NCI-H1436 (cell line): Measurements from ENCODE around the gene ABHD4.
"Not testable (repeated sequence)": the region's sequence is repeated elsewhere in the genome, so short reads cannot be mapped to it uniquely, and the experiment has no call there.

Experiments
- DNase-seq: peaks from one replicate; lab custom pipeline; 2025; lab: John Stamatoyannopoulos, UW

Gene ABHD4

GRCh38 chr14:22589096-22589839 lies 8.8 kb upstream of the ABHD4 start, which contains the start of gene DAD1:
Gene DAD1 (minus strand): TSS chr14:22589224. CDS start chr14:22589157, 67 bp downstream.
- DNase-seq, result peak; percentile 97

GRCh38 chr14:22593189-22593588 lies 4.9 kb upstream of the ABHD4 start:
- no peak for DNase-seq

DNA sequence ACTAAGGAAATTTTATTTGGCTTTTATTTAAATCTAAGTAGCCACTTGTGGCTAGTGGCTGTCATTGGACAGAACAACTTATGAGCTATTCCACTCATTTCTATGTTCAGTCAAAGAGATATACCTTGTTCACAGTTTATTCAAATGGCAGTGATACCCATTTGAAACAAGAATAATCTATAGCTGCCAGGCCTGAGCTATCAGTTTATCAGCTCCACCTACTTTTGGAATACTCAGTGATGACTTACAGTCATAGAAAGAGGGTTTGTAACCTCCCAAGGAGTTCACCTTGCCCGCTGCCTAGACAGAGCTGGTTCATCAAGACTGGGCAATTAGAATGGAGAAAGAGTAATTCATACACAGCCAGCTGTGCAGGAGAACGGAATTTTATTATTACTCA lies 4.5 kb upstream of the ABHD4 start:
- DNase-seq, result no peak

DNA sequence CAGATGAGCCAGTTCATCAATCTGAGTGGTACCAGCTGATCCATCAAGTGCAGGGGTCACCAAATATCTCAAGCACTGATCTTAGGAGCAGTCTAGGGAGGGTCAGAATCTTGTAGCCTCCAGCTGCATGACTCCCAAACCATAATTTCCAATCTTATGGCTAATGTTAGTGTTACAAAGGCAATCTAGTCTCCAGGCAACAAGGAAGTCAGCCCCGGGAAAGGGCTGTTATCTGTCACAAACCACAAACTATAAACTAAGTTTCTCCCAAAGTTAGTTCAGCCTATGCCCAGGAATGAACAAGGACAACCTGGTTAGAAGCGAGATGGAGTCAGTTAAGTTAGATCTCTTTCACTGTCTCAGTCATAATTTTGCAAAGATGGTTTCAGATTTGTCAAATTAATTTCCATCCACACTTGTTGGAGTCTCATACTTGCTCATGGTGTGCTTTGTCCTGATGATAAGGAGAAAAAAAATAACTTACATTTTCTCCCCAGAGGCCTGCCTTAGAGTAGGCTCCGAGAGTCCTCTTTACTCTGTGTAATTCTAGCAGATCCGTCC lies 3.9 kb upstream of the ABHD4 start:
- no peak for DNase-seq

- no peak for DNase-seq
These were observed 1.7 kb upstream of the ABHD4 start for GRCh38 chr14:22596354-22596879.

DNA sequence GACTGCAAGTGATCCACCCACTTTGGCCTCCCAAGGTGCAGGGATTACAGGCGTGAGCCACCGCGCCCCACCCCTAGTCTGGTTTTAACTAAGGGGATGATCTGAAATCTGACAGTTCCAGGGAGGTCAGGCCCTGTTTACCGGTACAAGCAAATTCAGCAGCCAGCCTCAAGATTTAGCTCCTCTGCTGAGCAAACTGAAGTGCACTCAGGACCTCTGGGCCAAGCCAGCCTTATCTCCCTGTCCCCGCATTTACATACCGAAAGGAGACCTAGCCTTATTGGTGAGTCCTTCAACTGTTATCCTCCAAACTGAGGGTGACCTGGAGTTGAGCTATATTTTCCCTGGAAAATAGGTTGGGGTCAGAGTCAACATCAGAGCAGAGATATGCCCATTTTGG lies 835 bp upstream of the ABHD4 start:
- DNase-seq, result no peak

GRCh38 chr14:22597771-22598098 lies 365 bp upstream of the ABHD4 start:
- no peak for DNase-seq

- no peak for DNase-seq
These were observed 770 bp downstream of the ABHD4 start for GRCh38 chr14:22598896-22599244.

GRCh38 chr14:22599349-22599748 lies 1.2 kb downstream of the ABHD4 start:
- no peak for DNase-seq

DNA sequence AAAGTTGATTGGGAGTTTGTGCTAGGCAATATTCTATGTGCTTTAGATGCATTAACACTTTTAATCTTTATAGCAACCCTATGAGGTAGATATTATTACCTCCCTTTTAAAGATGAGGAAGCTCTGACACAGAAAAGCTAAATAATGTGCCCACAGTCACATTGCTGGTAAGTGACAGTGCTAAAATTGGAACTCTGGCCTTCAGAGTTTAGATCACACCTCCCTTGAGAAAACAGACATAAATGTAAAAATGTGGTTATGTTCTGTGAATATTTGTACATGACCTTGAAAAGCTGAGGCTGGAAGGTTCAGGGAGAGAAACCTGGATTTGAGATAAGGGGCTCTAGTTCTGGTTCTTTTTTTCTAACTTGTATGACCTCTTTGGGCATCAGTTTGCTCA lies 1.9 kb downstream of the ABHD4 start:
- DNase-seq, result no peak

- no peak for DNase-seq
These were observed 3.4 kb downstream of the ABHD4 start for GRCh38 chr14:22601456-22601855.

- no peak for DNase-seq
These were observed 3.9 kb downstream of the ABHD4 start for GRCh38 chr14:22601996-22602395.

DNA sequence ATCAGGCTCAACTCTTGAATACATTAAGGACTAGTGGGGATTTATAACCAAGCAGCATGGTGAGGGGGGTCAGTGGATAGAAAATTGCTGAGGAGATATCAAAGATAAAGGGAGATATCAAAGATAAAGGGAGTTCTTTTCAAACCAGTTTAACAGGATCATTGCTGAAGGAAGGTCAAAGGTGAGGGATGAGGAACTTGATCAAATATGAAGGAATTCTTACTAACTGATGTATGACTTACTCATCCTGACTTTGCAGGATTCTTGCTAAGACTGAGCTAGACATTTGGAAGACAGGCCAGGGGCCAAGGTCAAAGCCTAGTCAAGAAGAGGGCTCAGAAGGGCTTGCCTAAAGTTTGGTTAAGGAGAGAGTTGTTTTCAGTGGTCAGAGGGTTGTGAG lies 4.8 kb downstream of the ABHD4 start:
- DNase-seq, result no peak

DNA sequence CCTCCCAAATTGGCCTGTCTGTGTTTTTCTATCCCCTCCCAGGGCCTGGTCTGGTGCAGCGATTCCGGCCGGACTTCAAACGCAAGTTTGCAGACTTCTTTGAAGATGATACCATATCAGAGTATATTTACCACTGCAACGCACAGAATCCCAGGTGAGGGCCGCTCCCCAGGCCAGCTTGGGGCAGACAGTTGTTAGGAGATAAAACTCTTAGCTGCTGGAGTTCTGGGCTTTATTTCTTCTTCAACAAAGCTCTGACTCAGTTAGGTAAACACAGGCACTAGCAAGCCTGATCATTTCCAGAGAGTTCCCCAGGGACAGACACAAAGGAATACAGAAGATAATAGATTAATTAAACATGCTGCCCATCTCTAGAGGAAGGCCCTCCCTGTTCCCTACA lies 8.3 kb downstream of the ABHD4 start:
- DNase-seq, result no peak

DNA sequence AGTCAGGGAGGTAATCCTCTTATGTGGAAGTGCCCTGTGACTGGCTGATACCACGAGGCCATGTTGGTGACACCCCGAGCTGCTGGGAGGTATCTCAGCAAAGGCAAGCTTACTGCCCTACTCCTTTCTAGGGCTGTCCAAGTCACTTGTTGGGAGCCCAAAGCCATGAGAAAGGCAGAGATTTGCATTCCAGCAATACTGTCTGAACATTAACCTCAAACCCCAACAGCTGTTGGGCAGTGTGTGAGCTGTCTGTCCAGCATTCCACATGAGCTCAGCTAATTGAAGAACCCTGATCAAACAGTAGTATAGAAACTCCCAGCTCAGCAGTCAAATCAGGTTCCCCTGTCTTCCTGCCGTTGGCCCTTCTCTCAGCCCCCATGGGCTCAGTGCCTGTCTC lies 9.2 kb downstream of the ABHD4 start:
- no peak for DNase-seq

DNA sequence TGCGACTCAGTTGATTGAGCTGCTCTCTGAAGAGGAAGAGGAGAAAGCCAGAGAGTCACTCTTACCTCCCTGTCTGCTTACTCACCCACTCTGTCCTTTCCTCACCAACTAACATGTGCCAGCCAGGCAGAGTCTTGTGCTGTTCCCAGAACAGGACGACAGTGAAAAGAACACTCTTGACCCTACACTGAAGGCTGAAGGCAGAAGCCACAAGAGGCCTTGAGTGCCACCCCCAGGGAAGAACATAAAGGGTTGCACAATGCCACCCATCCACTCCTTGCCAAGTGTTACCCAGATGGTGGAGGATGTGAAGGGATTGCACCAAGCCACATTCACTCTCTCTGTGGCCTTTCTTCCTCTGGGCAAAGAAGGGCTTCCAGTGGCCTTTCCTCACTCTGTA lies 12.8 kb downstream of the ABHD4 start:
- no peak for DNase-seq

GRCh38 chr14:22613106-22613695 lies 15.1 kb downstream of the ABHD4 start:
- DNase-seq, result no peak

GRCh38 chr14:22613736-22614239 lies 15.7 kb downstream of the ABHD4 start:
- no peak for DNase-seq

DNA sequence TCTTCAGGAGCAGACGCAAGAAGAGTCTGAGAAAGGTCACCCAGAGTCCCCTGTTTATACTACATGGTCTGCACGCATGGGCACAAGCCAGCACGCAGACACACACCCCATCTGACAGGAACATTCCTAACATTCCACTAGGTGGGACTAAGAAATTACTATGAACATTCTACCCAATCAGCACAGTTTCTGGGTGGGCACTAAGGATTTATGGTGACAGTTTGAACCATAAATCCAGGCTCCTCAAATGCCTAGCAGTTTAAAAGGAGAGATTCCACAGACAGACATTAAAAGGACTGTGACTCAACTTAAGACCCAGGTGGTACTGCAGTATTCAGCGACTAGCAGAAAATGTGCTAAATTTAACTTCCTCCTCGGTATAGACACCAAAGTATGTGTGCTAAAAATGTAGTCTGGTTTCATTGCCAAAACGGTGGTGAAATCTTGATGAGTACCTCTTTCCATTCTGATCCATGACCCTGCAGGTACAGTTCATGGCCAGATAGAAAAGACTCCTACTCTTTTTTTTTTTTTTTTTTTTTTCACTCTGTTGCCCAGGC lies 16.2 kb downstream of the ABHD4 start:
- DNase-seq, result no peak

- DNase-seq, result not testable (repeated sequence)
These were observed 17.7 kb downstream of the ABHD4 start for GRCh38 chr14:22615765-22616164.

GRCh38 chr14:22622255-22622654 lies 24.2 kb downstream of the ABHD4 start:
- DNase-seq, result no peak

DNA sequence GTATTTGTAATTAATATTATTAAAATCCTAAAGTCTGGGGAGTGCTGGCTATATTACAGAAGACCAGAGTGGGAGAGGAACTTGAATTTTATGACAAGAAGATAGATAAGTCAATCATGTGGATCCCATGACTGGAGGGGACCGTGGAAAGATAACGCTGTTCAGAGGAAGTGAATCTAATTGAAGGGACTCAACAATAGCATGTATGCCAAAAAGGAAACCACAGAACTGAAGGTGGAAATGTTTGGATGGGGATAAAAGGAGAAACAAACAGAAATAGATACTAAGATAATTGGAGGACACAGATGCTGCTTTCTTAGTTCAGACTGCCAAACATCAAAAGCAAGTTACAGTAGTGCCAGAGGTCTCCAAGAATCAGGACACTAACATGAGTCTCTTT lies 24.9 kb downstream of the ABHD4 start:
- no peak for DNase-seq

GRCh38 chr14:22626590-22626989 lies 28.5 kb downstream of the ABHD4 start:
- DNase-seq, result no peak
